GM06990 (cell line): ENCODE results near the gene SUCNR1.
"Not testable (repeated sequence)": the region's sequence is repeated elsewhere in the genome, so short reads cannot be mapped to it uniquely, and the experiment has no call there.

ENCODE experiments used
- DNase-seq: peaks from one replicate; pipeline ENCODE4 v3.0.0-alpha.2; 2011; ENCODE audit not compliant: insufficient read length; ENCODE audit errors: extremely low read depth
- H3K27me3 ChIP-seq: replicated peaks from 2 replicates; pipeline ENCODE4 v1.6.0; 2011; ENCODE audit warnings: low read length; ENCODE audit not compliant: control insufficient read depth, insufficient read depth
- H3K36me3 ChIP-seq: 2 replicates; pipeline ENCODE4 v1.5.1; 2011; ENCODE audit warnings: low read length; ENCODE audit not compliant: control insufficient read depth, insufficient read depth
- H3K4me3 ChIP-seq: replicated peaks from 2 replicates; pipeline ENCODE4 v1.5.1; 2011; ENCODE audit warnings: low read depth, mild to moderate bottlenecking, control low read depth, low read length
- TF ChIP-seq, protein P1 (sequence below): IDR thresholded peaks from 2 replicates; pipeline ENCODE4 v1.5.1; 2011; ENCODE audit warnings: low read length, control low read depth, mild to moderate bottlenecking, inconsistent platforms; ENCODE audit not compliant: insufficient read depth, poor library complexity, severe bottlenecking

Gene SUCNR1

DNA sequence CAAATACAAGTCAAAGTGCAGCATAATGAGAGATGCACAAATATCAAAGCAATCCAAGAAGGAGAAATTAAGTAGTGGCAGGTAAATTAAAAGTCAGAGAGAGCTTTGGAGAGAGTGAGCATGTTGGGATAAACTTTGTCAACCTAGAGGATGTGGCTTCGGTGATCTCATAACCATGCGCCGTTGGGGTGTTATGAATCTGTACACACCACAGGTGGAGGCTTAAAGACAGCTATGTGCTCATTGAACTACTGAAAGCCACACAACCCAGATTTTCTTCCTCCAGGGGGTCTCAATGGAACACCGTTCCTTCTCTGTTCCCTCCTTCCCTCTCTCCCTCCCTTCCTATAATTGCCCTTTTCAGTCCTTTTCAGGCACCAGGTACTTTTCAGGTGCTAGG lies 52.0 kb downstream of the SUCNR1 start:
- Histone ChIP-seq H3K36me3 (no peaks in the 10 kb centered on the region), H3K27me3 (no peaks in the 10 kb centered on the region), H3K4me3 (no peak overlapping the region)
- no peak for DNase-seq
- TF ChIP-seq, protein P1, sequence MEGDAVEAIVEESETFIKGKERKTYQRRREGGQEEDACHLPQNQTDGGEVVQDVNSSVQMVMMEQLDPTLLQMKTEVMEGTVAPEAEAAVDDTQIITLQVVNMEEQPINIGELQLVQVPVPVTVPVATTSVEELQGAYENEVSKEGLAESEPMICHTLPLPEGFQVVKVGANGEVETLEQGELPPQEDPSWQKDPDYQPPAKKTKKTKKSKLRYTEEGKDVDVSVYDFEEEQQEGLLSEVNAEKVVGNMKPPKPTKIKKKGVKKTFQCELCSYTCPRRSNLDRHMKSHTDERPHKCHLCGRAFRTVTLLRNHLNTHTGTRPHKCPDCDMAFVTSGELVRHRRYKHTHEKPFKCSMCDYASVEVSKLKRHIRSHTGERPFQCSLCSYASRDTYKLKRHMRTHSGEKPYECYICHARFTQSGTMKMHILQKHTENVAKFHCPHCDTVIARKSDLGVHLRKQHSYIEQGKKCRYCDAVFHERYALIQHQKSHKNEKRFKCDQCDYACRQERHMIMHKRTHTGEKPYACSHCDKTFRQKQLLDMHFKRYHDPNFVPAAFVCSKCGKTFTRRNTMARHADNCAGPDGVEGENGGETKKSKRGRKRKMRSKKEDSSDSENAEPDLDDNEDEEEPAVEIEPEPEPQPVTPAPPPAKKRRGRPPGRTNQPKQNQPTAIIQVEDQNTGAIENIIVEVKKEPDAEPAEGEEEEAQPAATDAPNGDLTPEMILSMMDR, result no peak

DNA sequence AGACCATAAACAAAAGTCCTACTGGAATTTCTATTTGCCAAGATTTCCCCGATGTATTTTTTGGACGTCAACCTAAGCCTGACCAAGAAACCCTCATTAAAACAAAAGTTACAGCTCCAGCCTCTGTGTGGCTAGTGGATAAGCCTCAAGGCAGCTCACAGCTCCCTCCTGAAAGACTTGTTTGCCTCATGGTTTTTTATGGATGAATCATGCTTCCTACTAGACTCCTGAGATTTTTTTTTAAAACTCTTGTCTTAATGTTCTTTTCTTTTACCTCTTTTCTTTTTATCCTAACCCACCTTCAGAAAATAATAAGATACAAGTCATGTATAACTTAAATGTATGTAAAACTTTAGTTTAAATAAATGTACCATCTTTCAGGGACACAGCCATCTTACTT lies 52.4 kb downstream of the SUCNR1 start:
- H3K27me3 ChIP-seq, result no peaks in the 10 kb centered on the region
- TF ChIP-seq, protein P1, result no peak
- DNase-seq, result no peak
- no peaks in the 10 kb centered on the region for H3K36me3 ChIP-seq
- H3K4me3 ChIP-seq, result no peak overlapping the region

- DNase-seq, result no peak
- no peak overlapping the region for H3K4me3 ChIP-seq
Measured at GRCh38 chr3:151926956-151927355, 53.5 kb downstream of the SUCNR1 start.

DNA sequence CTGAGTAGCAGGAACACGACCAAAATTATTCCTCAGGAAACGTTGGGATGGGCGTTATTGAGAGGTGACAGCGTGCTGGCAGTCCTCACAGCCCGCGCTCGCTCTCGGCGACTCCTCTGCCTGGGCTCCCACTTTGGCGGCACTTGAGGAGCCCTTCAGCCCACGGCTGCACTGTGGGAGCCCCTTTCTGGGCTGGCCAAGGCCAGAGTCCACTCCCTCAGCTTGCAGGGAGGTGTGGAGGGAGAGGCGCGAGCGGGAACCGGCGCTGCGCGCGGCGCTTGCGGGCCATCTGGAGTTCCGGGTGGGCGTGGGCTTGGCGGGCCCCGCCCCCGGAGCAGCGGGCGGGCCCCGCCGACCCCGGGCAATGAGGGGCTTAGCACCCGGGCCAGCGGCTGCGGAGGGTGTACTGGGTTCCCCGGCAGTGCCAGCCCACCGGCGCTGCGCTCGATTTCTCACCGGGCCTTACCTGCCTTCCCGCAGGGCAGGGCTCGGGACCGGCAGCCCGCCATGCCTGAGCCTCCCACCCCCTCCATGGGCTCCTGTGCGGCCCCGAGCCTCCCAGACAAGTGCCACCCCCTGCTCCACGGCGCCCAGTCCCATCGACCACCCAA lies 54.6 kb downstream of the SUCNR1 start:
- H3K36me3 ChIP-seq, DNase-seq, H3K27me3 ChIP-seq, H3K4me3 ChIP-seq: not testable (repeated sequence)

More at GRCh38 chr3:151926956-151927355, 53.5 kb downstream of the SUCNR1 start:
- Histone ChIP-seq H3K27me3 (no peaks in the 10 kb centered on the region), H3K36me3 (no peaks in the 10 kb centered on the region)
- TF ChIP-seq, protein P1, result no peak

GRCh38 chr3:151931171-151931570 lies 57.7 kb downstream of the SUCNR1 start:
- H3K36me3 ChIP-seq, result no peaks in the 10 kb centered on the region
- DNase-seq, result no peak
- no peaks in the 10 kb centered on the region for H3K27me3 ChIP-seq
- H3K4me3 ChIP-seq, result no peak overlapping the region
- TF ChIP-seq, protein P1, result no peak

- DNase-seq, result no peak
- Histone ChIP-seq H3K36me3 (no peaks in the 10 kb centered on the region), H3K4me3 (no peak overlapping the region), H3K27me3 (no peaks in the 10 kb centered on the region)
- TF ChIP-seq, protein P1, result no peak
Measured at GRCh38 chr3:151933234-151933853, 59.9 kb downstream of the SUCNR1 start.
